A549 (cell line): Measurements from ENCODE around the gene ST8SIA5. TPM values are rescaled to one million over a fixed set of nuclear protein-coding genes. Genes with fewer than 3 reads are reported as not detected.

Experiments used
- ATAC-seq, 2 experiments: fragments of 200-7000 bp in 1 of 2; fragments of >200 bp in 1 of 2; cut with Nextera tagmentation in 1 of 2; cut with Tn5 transposase in 1 of 2; 3 replicates each; pipeline versions ENCODE4 v1.8.0 to v1.9.1; 2018 to 2020; ENCODE audit warnings: mild to moderate bottlenecking in 1 of 2, moderate library complexity in 1 of 2
- CTCF ChIA-PET: fragments of 300-600 bp; sonication (Branson Sonifier 250); formaldehyde crosslinking; extraction: SDS; loops from one replicate; lab custom pipeline; 2021; ENCODE audit warnings: antibody characterized with exemption, inconsistent platforms; lab: Yijun Ruan, JAX
- POLR2A ChIA-PET: fragments of 350-600 bp; formaldehyde crosslinking; extraction: SDS; loops from one replicate; lab custom pipeline; 2021; ENCODE audit warnings: antibody characterized with exemption, inconsistent platforms; lab: Yijun Ruan, JAX
- DNase-seq, 2 experiments: peaks; one replicate each; pipeline versions ENCODE4 v3.0.0 to v3.0.0-alpha.2; 2011 to 2016; ENCODE audit warnings: low read depth in 1 of 2, low spot score in 1 of 2
- FAIRE-seq: peaks from 2 replicates; lab custom pipeline; 2011; peaks lifted over from hg19 to GRCh38; lab: Jason Lieb, UNC
- H3K27ac ChIP-seq, 2 experiments: fragments of >200 bp; sonication (Bioruptor Twin); formaldehyde crosslinking; 3 replicates each; pipeline ENCODE4 v1.5.1; 2016 to 2017
- H3K4me1 ChIP-seq: fragments of >200 bp; sonication (Bioruptor Twin); formaldehyde crosslinking; 3 replicates; pipeline ENCODE4 v1.6.1; 2016
- H3K4me2 ChIP-seq: fragments of >200 bp; sonication (Bioruptor Twin); formaldehyde crosslinking; 3 replicates; pipeline ENCODE4 v1.6.1; 2016
- H3K4me3 ChIP-seq: fragments of >200 bp; sonication (Bioruptor Twin); formaldehyde crosslinking; 3 replicates; pipeline ENCODE4 v1.5.1; 2016
- H3K9me3 ChIP-seq: fragments of >200 bp; sonication (Bioruptor Twin); formaldehyde crosslinking; 3 replicates; pipeline ENCODE4 v1.6.1; 2016
- CEBPB ChIP-seq, 2 experiments: fragments of >200 bp in 1 of 2; sonication (Bioruptor Twin) in 1 of 2; formaldehyde crosslinking in 1 of 2; IDR thresholded peaks; 2 replicates each; pipeline ENCODE4 v1.6.1; 2012 to 2016
- EHF ChIP-seq: fragments of 250-450 bp; sonication (Bioruptor Pico); IDR thresholded peaks from 2 replicates; pipeline ENCODE4 v1.5.0; 2020; ENCODE audit warnings: mild to moderate bottlenecking
- EHMT2 ChIP-seq: fragments of 200-600 bp; sonication (generic); IDR thresholded peaks from 2 replicates; pipeline ENCODE4 v1.6.1; 2016; ENCODE audit warnings: antibody characterized with exemption, low read depth, mild to moderate bottlenecking, moderate library complexity
- ESRRA ChIP-seq: fragments of 150-350 bp; IDR thresholded peaks from 2 replicates; pipeline ENCODE4 v1.6.1; 2014; ENCODE audit warnings: mild to moderate bottlenecking, low read length, borderline replicate concordance
- FOSL2 ChIP-seq, 2 experiments: fragments of 450-650 bp in 1 of 2; fragments of >200 bp in 1 of 2; sonication (Bioruptor Twin) in 1 of 2; formaldehyde crosslinking; IDR thresholded peaks; 2 replicates each; pipeline versions ENCODE4 v1.5.0 to v1.6.1; 2016 to 2020; ENCODE audit warnings: mild to moderate bottlenecking in 1 of 2, moderate library complexity in 1 of 2
- FOXS1 ChIP-seq: fragments of 250-450 bp; sonication (Bioruptor Pico); IDR thresholded peaks from 2 replicates; pipeline ENCODE4 v1.5.0; 2020; ENCODE audit warnings: mild to moderate bottlenecking, moderate library complexity
- HOXA7 ChIP-seq: fragments of 250-450 bp; sonication (Bioruptor Pico); IDR thresholded peaks from 2 replicates; pipeline ENCODE4 v1.5.0; 2020; ENCODE audit warnings: mild to moderate bottlenecking, moderate library complexity
- HOXB5 ChIP-seq: fragments of 250-450 bp; sonication (Bioruptor Pico); IDR thresholded peaks from 2 replicates; pipeline ENCODE4 v1.5.0; 2020; ENCODE audit warnings: mild to moderate bottlenecking, moderate library complexity
- JUN ChIP-seq, 2 experiments: fragments of >200 bp; sonication (Bioruptor Twin); formaldehyde crosslinking; IDR thresholded peaks; 2 replicates in 1 of 2; 3 replicates in 1 of 2; pipeline ENCODE4 v1.6.1; 2016 to 2017
- KDM1A ChIP-seq: fragments of 200-600 bp; sonication (generic); IDR thresholded peaks from 2 replicates; pipeline ENCODE4 v1.6.1; 2016; ENCODE audit warnings: low read depth, mild to moderate bottlenecking
- MAFK ChIP-seq: fragments of 450-650 bp; IDR thresholded peaks from 2 replicates; pipeline ENCODE4 v1.6.1; 2014; ENCODE audit not compliant: partially characterized antibody
- NFE2L2 ChIP-seq: fragments of 150-350 bp; conservative IDR thresholded peaks from 2 replicates; pipeline ENCODE4 v1.6.1; 2014; ENCODE audit warnings: low read length
- PHF8 ChIP-seq: fragments of 200-600 bp; sonication (generic); IDR thresholded peaks from 2 replicates; pipeline ENCODE4 v1.6.1; 2016; ENCODE audit warnings: low read depth, mild to moderate bottlenecking, antibody characterized with exemption, moderate library complexity, borderline replicate concordance
- SMC3 ChIP-seq: fragments of >200 bp; sonication (Bioruptor Twin); formaldehyde crosslinking; IDR thresholded peaks from 3 replicates; pipeline ENCODE4 v1.6.1; 2018; ENCODE audit warnings: inconsistent platforms
- ZSCAN20 ChIP-seq: fragments of 250-450 bp; sonication (Bioruptor Pico); IDR thresholded peaks from 2 replicates; pipeline ENCODE4 v1.8.0; 2022; ENCODE audit warnings: mild to moderate bottlenecking, moderate library complexity
- WGBS: methylation state at CpG from one replicate; pipeline ENCODE4 v1.1.6; 2017; ENCODE audit errors: missing lambda C conversion rate; 5-methylcytosine and 5-hydroxymethylcytosine counted together
- polyA plus RNA-seq, 4 experiments: library from polyadenylated mRNA; depleted of rRNA in 3 of 4; stranded (reverse); fragments of >200 nt; fragmentation: RNase III in 1 of 4; extraction: RNeasy Plus Mini Kit Qiagen cat#74134 plus additional on column Dnase treatment in 1 of 4; gene quantifications; 2 replicates in 3 of 4; 3 replicates in 1 of 4; pipeline ENCODE4 v1.2.3, GENCODE V29; 2011 to 2017
- TF ChIP-seq, protein P1 (sequence below): IDR thresholded peaks from 2 replicates; pipeline ENCODE4 v1.6.1; 2012
- TF ChIP-seq, protein P2 (sequence below): fragments of 250-450 bp; sonication (Bioruptor Pico); IDR thresholded peaks from 2 replicates; pipeline ENCODE4 v1.5.0; 2021; ENCODE audit warnings: mild to moderate bottlenecking, moderate library complexity, borderline replicate concordance

ST8SIA5 gene
- polyA plus RNA-seq, 2 of the 4 experiments (the other 2 are of a cell fraction) = not detected

DNA sequence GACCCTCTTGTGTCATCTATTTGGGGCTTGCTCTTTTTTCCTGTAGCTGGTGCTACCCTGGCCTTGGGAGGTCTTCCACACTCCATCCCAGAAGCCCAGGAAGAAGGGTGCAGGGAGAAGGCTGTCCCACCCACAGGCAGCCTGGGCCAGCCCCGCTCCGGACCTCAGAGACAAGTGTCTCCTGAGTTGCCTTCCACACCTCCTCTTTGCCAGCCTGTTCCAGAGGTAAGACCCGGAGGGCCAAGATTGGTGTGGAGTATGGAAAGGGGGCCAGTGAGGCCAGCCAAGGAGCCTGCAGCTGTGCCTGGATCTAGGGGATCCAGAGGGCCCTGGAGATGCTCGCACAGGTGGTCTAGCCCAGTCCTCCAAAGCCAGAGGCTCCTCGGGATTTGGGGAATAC, 40.5 kb downstream of the ST8SIA5 start:
- ChIA-PET POLR2A (no interaction called here), CTCF (no interaction called here)
- FAIRE-seq (no peak), DNase-seq (no peak), ATAC-seq (no peak)
- TF ChIP-seq SMC3 (no peak), NFE2L2 (no peak)
- H3K27ac ChIP-seq = no peak overlapping the region
- H3K9me3 ChIP-seq = no peaks in the 10 kb centered on the region
- no peak overlapping the region for H3K4me3 ChIP-seq
- no peak overlapping the region for H3K4me2 ChIP-seq
- 63% methylated on average over 2 of the region's 5 CpGs for WGBS
- 0 out of 3 replicates have a peak, but pooled peaks cover 3% of the 10 kb centered on the region for H3K4me1 ChIP-seq

DNA sequence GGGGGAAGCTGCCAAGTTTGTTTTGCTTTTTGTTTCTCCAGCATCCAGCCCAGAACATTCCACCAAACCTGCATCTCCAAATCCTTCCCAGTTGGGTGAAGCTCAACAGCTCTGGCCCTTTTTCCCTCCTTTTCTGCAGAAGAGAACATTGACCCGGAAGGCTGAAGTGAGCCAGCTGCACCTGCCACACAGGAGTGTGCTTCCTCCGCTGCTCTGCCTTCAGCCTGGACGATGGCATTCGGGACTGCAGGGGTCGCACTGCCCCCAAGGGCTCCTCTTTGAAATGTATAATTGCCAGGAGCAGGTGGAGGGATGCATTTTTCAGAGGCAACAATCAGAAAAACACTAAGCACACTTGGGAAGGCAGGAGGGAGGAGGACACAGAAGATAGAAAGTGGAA, 41.8 kb downstream of the ST8SIA5 start:
- H3K4me1 ChIP-seq = 0 out of 3 replicates have a peak, but pooled peaks cover 3% of the 10 kb centered on the region
- no peak for ATAC-seq
- POLR2A ChIA-PET = no interaction called here
- TF ChIP-seq, protein P1, sequence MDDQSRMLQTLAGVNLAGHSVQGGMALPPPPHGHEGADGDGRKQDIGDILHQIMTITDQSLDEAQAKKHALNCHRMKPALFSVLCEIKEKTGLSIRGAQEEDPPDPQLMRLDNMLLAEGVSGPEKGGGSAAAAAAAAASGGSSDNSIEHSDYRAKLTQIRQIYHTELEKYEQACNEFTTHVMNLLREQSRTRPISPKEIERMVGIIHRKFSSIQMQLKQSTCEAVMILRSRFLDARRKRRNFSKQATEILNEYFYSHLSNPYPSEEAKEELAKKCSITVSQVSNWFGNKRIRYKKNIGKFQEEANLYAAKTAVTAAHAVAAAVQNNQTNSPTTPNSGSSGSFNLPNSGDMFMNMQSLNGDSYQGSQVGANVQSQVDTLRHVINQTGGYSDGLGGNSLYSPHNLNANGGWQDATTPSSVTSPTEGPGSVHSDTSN = no peak
- TF ChIP-seq PHF8 = no peak
- TF ChIP-seq HOXA7 = no peak
- TF ChIP-seq MAFK = no peak
- no peak for TF ChIP-seq JUN (IDR thresholded peaks at IDR 0.05)
- no peak for TF ChIP-seq FOXS1 (CRISPR knock-in tag)
- TF ChIP-seq KDM1A = no peak
- TF ChIP-seq NFE2L2 = no peak
- TF ChIP-seq FOSL2 (IDR thresholded peaks at IDR 0.05) = no peak
- TF ChIP-seq FOSL2 (CRISPR knock-in tag; IDR thresholded peaks at IDR 0.05) = no peak
- no peak overlapping the region for H3K4me3 ChIP-seq
- no peak overlapping the region for H3K27ac ChIP-seq
- CTCF ChIA-PET = no interaction called here
- no peak for FAIRE-seq
- 40% methylated on average over 5 of the region's 5 CpGs for WGBS
- no peak for DNase-seq
- no peaks in the 10 kb centered on the region for H3K9me3 ChIP-seq
- H3K4me2 ChIP-seq = no peak overlapping the region

DNA sequence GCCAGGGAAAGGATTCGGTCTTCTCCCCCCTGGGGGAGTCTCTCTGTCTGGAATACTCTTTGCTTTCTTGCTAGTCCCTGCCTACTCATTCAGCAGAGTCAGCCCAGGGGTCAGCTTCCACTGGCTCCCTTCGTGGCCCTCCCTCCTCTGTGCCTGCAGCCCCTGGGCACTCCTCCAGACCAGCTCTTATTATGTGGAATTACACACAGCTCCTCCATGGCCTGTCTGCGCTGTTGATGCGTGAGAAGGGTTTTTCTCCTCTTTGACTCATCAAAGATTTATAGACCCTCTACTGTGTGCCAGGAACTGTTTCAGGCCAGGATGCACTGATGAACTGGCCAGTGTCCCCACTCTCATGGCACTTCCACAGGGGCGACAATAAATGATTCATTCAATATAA, 44.4 kb downstream of the ST8SIA5 start:
- no peak overlapping the region for H3K4me2 ChIP-seq
- H3K27ac ChIP-seq = no peak overlapping the region
- 33% methylated on average over 5 of the region's 5 CpGs for WGBS
- no peak overlapping the region for H3K4me3 ChIP-seq
- H3K9me3 ChIP-seq = no peaks in the 10 kb centered on the region
- POLR2A ChIA-PET = no interaction called here
- FAIRE-seq (no peak), DNase-seq (no peak), ATAC-seq (no peak)
- no peak for TF ChIP-seq PHF8
- CTCF ChIA-PET = interaction anchor here (1.8 kb wide), 1 partner anchor 10 kb away, joined by 4 read pairs; no protein-coding TSS in a partner anchor
- H3K4me1 ChIP-seq = no peaks in the 10 kb centered on the region

DNA sequence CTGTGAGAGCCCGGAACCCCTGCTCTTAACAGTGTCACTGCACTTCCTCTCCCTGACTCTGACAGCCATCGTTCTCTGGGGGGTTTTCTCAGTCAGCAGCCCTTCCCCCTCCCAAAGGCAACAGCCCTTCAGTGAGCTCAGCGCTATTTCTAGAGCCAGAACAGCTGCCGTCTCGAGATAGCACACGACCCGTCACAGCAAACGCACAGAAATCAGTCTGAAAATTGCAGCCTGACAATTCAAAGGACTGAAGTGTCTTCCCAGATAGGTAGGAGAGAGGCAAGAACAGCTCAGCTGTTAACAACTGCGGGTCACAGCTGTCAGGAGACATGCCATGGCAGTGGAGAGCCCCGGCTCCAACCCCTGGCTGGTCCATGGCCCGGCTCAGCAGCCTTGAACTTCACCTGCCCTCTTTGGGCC, 45.4 kb downstream of the ST8SIA5 start:
- WGBS = 60% methylated on average over 11 of the region's 11 CpGs
- TF ChIP-seq ESRRA (no peak), EHMT2 (no peak), FOXS1 (CRISPR knock-in tag) (no peak), EHF (CRISPR knock-in tag) (no peak), HOXB5 (no peak), CEBPB (IDR thresholded peaks at IDR 0.05) (no peak), JUN (IDR thresholded peaks at IDR 0.05) (no peak), ZSCAN20 (CRISPR knock-in tag) (no peak)
- TF ChIP-seq, protein P2, sequence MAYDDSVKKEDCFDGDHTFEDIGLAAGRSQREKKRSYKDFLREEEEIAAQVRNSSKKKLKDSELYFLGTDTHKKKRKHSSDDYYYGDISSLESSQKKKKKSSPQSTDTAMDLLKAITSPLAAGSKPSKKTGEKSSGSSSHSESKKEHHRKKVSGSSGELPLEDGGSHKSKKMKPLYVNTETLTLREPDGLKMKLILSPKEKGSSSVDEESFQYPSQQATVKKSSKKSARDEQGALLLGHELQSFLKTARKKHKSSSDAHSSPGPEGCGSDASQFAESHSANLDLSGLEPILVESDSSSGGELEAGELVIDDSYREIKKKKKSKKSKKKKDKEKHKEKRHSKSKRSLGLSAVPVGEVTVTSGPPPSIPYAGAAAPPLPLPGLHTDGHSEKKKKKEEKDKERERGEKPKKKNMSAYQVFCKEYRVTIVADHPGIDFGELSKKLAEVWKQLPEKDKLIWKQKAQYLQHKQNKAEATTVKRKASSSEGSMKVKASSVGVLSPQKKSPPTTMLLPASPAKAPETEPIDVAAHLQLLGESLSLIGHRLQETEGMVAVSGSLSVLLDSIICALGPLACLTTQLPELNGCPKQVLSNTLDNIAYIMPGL (CRISPR knock-in tag) = no peak
- ChIA-PET POLR2A (no interaction called here), CTCF (interaction anchor here (1.8 kb wide), 1 partner anchor 9 kb away, joined by 4 read pairs; no protein-coding TSS in a partner anchor)
- H3K4me3 ChIP-seq = no peak overlapping the region
- H3K27ac ChIP-seq = no peak overlapping the region
- no peaks in the 10 kb centered on the region for H3K9me3 ChIP-seq
- no peak for FAIRE-seq
- no peak for ATAC-seq
- H3K4me1 ChIP-seq = no peaks in the 10 kb centered on the region
- no peak overlapping the region for H3K4me2 ChIP-seq
- DNase-seq = no peak
